HepG2 (cell line): Measurements from ENCODE around the gene NPPA. TPM values are rescaled to one million over a fixed set of nuclear protein-coding genes. Genes with fewer than 3 reads are reported as not detected.
A peak's percentile ranks its signal among the peaks of the same experiment; 100 is the strongest.

ENCODE experiments used
- ASH2L ChIP-seq: fragments of 300-600, 200-600 bp; sonication (generic); IDR thresholded peaks from 2 replicates; pipeline ENCODE4 v1.7.0; 2017; ENCODE audit warnings: low read depth, mild to moderate bottlenecking, moderate library complexity, mixed read lengths, low read length; ENCODE audit not compliant: insufficient read length
- DMAP1 ChIP-seq: IDR thresholded peaks from 2 replicates; pipeline ENCODE4 v1.6.1; 2016
- ELF4 ChIP-seq: sonication (generic); formaldehyde crosslinking; IDR thresholded peaks from 2 replicates; pipeline ENCODE4 v1.5.0; 2020; ENCODE audit warnings: missing genetic modification reagents, mild to moderate bottlenecking, moderate library complexity, borderline replicate concordance
- HIVEP1 ChIP-seq: sonication (generic); formaldehyde crosslinking; IDR thresholded peaks from 2 replicates; pipeline ENCODE4 v1.4.0; 2020; ENCODE audit warnings: mild to moderate bottlenecking, missing genetic modification reagents
- JDP2 ChIP-seq: sonication (generic); formaldehyde crosslinking; IDR thresholded peaks from 2 replicates; pipeline ENCODE4 v1.8.1; 2022; ENCODE audit warnings: missing genetic modification reagents, borderline replicate concordance
- KAT8 ChIP-seq: IDR thresholded peaks from 2 replicates; pipeline ENCODE4 v1.6.1; 2016; ENCODE audit warnings: missing genetic modification reagents, missing compliant biosample characterization
- KLF11 ChIP-seq: IDR thresholded peaks from 2 replicates; pipeline ENCODE4 v1.6.1; 2016; ENCODE audit warnings: missing compliant biosample characterization
- REPIN1 ChIP-seq: sonication (generic); formaldehyde crosslinking; IDR thresholded peaks from 2 replicates; pipeline ENCODE4 v1.8.0; 2022; ENCODE audit warnings: missing genetic modification reagents, low read depth, mild to moderate bottlenecking, borderline replicate concordance
- SRSF1 ChIP-seq: fragments of 200-400 bp; formaldehyde crosslinking; optimal IDR thresholded peaks from 2 replicates; pipeline ENCODE3; 2017; ENCODE audit warnings: mild to moderate bottlenecking, low read depth, low read length, moderate library complexity
- TEAD2 ChIP-seq: sonication (generic); formaldehyde crosslinking; IDR thresholded peaks from 2 replicates; pipeline ENCODE4 v1.9.0; 2021; ENCODE audit warnings: missing genetic modification reagents
- ZBTB7B ChIP-seq: sonication (generic); formaldehyde crosslinking; IDR thresholded peaks from 2 replicates; pipeline ENCODE4 v1.4.0; 2020; ENCODE audit warnings: missing genetic modification reagents
- ZNF12 ChIP-seq: sonication (generic); formaldehyde crosslinking; IDR thresholded peaks from 2 replicates; pipeline ENCODE4 v1.5.0; 2020; ENCODE audit warnings: missing genetic modification reagents
- ZNF17 ChIP-seq: sonication (generic); formaldehyde crosslinking; IDR thresholded peaks from 2 replicates; pipeline ENCODE4 v1.5.0; 2020; ENCODE audit warnings: mild to moderate bottlenecking, missing genetic modification reagents
- ZNF230 ChIP-seq: sonication (generic); formaldehyde crosslinking; IDR thresholded peaks from 2 replicates; pipeline ENCODE4 v1.4.0; 2020; ENCODE audit warnings: mild to moderate bottlenecking, missing genetic modification reagents
- ZNF543 ChIP-seq: sonication (generic); formaldehyde crosslinking; IDR thresholded peaks from 2 replicates; pipeline ENCODE4 v1.4.0; 2020; ENCODE audit warnings: mild to moderate bottlenecking, missing genetic modification reagents
- ZNF564 ChIP-seq: sonication (generic); formaldehyde crosslinking; IDR thresholded peaks from 2 replicates; pipeline ENCODE4 v1.8.1; 2023; ENCODE audit warnings: mild to moderate bottlenecking, missing genetic modification reagents
- ZNF660 ChIP-seq: sonication (generic); formaldehyde crosslinking; IDR thresholded peaks from 2 replicates; pipeline ENCODE4 v1.5.1; 2020; ENCODE audit warnings: mild to moderate bottlenecking, low read depth, missing genetic modification reagents, borderline replicate concordance
- ZNF670 ChIP-seq: sonication (generic); formaldehyde crosslinking; IDR thresholded peaks from 2 replicates; pipeline ENCODE4 v1.8.0; 2022; ENCODE audit warnings: mild to moderate bottlenecking, missing genetic modification reagents, borderline replicate concordance
- polyA plus RNA-seq, 8 experiments: library from polyadenylated mRNA; depleted of rRNA in 3 of 8; stranded (reverse) in 7 of 8; unstranded in 1 of 8; fragments of >200 nt; fragmentation: Illumina TruSeq in 4 of 8; extraction: Trizol in 4 of 8; gene quantifications; 2 replicates each; pipeline versions ENCODE4 v1.2.1 to v1.2.3, GENCODE V29; 2011 to 2016; ENCODE audit warnings: low read depth in 4 of 8, missing spikeins in 1 of 8, mixed read lengths in 1 of 8; ENCODE audit not compliant: insufficient read depth in 1 of 8
- total RNA-seq, 5 experiments: library from RNA; depleted of rRNA; stranded (reverse); fragments of >200 nt; fragmentation: Illumina TruSeq; extraction: Trizol; gene quantifications; 2 replicates each; pipeline ENCODE4 v1.2.3, GENCODE V29; 2016; ENCODE audit warnings: low read depth in 1 of 5
- TF ChIP-seq, protein P1 (sequence below): sonication (generic); formaldehyde crosslinking; IDR thresholded peaks from 2 replicates; pipeline ENCODE4 v1.4.0; 2020; ENCODE audit warnings: missing genetic modification reagents
- TF ChIP-seq, protein P2 (sequence below): sonication (generic); formaldehyde crosslinking; IDR thresholded peaks from 2 replicates; pipeline ENCODE4 v1.4.0; 2020; ENCODE audit warnings: missing genetic modification reagents
- TF ChIP-seq, protein P3 (sequence below): sonication (generic); formaldehyde crosslinking; IDR thresholded peaks from 2 replicates; pipeline ENCODE4 v1.9.0; 2022; ENCODE audit warnings: missing genetic modification reagents, mild to moderate bottlenecking, borderline replicate concordance
- TF ChIP-seq, protein P4 (sequence below): sonication (generic); formaldehyde crosslinking; IDR thresholded peaks from 2 replicates; pipeline ENCODE4 v1.4.0; 2020; ENCODE audit warnings: missing genetic modification reagents

NPPA gene
- total and polyA plus RNA-seq, 2 of the 13 experiments (the other 11 are each of a cell fraction or from before 2014, with no cell fraction given), result not detected

DNA sequence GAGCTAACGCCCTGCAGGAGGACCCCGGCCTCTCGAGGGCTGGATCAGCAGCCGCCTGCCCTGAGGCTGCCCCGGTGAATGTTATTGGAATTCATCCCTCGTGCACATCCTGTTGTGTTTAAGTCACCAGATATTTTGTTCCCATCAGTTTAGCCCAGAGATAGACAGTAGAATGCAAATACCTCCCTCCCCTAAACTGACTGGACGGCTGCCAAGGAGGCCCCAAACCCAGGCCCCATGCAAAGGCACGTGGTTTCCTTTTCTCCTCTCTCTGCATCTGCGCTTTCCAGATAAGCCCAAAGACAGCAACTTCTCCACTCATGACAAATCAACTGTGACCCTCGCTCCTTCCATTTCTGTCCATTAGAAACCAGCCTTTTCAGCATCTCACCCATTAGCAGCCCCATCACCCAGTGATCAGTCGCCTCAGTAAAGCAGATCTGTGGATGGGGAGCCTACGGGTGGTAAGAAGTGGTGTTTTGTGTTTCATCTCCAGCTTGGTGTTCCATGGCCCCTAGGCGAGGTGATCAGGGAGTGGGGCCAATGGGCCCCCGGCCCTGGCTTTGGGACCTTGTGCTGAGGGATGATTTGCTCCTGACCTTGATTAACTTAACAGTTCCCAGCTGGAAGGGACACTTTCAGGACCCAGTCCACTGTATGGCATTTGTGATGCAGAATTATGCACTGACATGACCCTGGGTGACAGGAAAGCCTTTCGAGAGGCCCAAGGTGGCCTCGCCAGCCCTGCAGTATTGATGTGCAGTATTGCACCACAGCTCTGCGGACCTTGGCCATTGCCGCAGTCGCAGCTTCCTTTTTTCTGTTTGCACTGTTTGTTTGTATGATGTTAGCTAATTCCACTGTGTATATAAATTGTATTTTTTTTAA, 5.2 kb downstream of the NPPA start (continued):
- TF ChIP-seq SRSF1 (no peak), ZNF564 (CRISPR knock-in tag) (0 out of 2 replicates have a peak, but pooled peaks have one; percentile 21), ELF4 (peak; percentile 45; the same call in 1 of the 2 replicates), KAT8 (CRISPR knock-in tag) (peak; percentile 62), ZNF12 (peak; percentile 73), ZBTB7B (peak; percentile 74; the same call in 1 of the 2 replicates), ZNF670 (CRISPR knock-in tag) (peak; percentile 57; the same call in 1 of the 2 replicates), TEAD2 (CRISPR knock-in tag) (0 out of 2 replicates have a peak, but pooled peaks have one; percentile 29), JDP2 (no peak), DMAP1 (CRISPR knock-in tag) (0 out of 2 replicates have a peak, but pooled peaks have one; percentile 54), ZNF543 (peak; percentile 83), HIVEP1 (peak; percentile 70; the same call in 1 of the 2 replicates), ZNF230 (CRISPR knock-in tag) (no peak; the same call in 1 of the 2 replicates), KLF11 (no peak), ASH2L (peak; percentile 70), REPIN1 (CRISPR knock-in tag) (peak; percentile 60; the same call in 1 of the 2 replicates), ZNF660 (CRISPR knock-in tag) (no peak), ZNF17 (CRISPR knock-in tag) (0 out of 2 replicates have a peak, but pooled peaks have one; percentile 47)
- TF ChIP-seq, protein P1, sequence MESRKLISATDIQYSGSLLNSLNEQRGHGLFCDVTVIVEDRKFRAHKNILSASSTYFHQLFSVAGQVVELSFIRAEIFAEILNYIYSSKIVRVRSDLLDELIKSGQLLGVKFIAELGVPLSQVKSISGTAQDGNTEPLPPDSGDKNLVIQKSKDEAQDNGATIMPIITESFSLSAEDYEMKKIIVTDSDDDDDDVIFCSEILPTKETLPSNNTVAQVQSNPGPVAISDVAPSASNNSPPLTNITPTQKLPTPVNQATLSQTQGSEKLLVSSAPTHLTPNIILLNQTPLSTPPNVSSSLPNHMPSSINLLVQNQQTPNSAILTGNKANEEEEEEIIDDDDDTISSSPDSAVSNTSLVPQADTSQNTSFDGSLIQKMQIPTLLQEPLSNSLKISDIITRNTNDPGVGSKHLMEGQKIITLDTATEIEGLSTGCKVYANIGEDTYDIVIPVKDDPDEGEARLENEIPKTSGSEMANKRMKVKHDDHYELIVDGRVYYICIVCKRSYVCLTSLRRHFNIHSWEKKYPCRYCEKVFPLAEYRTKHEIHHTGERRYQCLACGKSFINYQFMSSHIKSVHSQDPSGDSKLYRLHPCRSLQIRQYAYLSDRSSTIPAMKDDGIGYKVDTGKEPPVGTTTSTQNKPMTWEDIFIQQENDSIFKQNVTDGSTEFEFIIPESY (CRISPR knock-in tag), result no peak; the same call in 1 of the 2 replicates
- TF ChIP-seq, protein P2, sequence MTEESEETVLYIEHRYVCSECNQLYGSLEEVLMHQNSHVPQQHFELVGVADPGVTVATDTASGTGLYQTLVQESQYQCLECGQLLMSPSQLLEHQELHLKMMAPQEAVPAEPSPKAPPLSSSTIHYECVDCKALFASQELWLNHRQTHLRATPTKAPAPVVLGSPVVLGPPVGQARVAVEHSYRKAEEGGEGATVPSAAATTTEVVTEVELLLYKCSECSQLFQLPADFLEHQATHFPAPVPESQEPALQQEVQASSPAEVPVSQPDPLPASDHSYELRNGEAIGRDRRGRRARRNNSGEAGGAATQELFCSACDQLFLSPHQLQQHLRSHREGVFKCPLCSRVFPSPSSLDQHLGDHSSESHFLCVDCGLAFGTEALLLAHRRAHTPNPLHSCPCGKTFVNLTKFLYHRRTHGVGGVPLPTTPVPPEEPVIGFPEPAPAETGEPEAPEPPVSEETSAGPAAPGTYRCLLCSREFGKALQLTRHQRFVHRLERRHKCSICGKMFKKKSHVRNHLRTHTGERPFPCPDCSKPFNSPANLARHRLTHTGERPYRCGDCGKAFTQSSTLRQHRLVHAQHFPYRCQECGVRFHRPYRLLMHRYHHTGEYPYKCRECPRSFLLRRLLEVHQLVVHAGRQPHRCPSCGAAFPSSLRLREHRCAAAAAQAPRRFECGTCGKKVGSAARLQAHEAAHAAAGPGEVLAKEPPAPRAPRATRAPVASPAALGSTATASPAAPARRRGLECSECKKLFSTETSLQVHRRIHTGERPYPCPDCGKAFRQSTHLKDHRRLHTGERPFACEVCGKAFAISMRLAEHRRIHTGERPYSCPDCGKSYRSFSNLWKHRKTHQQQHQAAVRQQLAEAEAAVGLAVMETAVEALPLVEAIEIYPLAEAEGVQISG, result peak; percentile 71
- TF ChIP-seq, protein P3, sequence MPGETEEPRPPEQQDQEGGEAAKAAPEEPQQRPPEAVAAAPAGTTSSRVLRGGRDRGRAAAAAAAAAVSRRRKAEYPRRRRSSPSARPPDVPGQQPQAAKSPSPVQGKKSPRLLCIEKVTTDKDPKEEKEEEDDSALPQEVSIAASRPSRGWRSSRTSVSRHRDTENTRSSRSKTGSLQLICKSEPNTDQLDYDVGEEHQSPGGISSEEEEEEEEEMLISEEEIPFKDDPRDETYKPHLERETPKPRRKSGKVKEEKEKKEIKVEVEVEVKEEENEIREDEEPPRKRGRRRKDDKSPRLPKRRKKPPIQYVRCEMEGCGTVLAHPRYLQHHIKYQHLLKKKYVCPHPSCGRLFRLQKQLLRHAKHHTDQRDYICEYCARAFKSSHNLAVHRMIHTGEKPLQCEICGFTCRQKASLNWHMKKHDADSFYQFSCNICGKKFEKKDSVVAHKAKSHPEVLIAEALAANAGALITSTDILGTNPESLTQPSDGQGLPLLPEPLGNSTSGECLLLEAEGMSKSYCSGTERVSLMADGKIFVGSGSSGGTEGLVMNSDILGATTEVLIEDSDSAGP (CRISPR knock-in tag), result peak; percentile 64
- TF ChIP-seq, protein P4, sequence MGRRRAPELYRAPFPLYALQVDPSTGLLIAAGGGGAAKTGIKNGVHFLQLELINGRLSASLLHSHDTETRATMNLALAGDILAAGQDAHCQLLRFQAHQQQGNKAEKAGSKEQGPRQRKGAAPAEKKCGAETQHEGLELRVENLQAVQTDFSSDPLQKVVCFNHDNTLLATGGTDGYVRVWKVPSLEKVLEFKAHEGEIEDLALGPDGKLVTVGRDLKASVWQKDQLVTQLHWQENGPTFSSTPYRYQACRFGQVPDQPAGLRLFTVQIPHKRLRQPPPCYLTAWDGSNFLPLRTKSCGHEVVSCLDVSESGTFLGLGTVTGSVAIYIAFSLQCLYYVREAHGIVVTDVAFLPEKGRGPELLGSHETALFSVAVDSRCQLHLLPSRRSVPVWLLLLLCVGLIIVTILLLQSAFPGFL (CRISPR knock-in tag), result 0 out of 2 replicates have a peak, but pooled peaks have one; percentile 34
